GM12878 (cell line): ENCODE results near the gene NDUFAB1. TPM values are rescaled to one million over a fixed set of nuclear protein-coding genes. Genes with fewer than 3 reads are reported as not detected.

Experiments
- BHLHE40 ChIP-seq, 2 experiments: fragments of 450-650 bp in 1 of 2; IDR thresholded peaks; 2 replicates each; pipeline ENCODE4 v1.6.1; 2011 to 2017; ENCODE audit warnings: low read depth in 2 of 2, borderline replicate concordance in 1 of 2, improper control_type of control experiment in 1 of 2, low read length in 1 of 2, mild to moderate bottlenecking in 1 of 2
- BRCA1 ChIP-seq: IDR thresholded peaks from 2 replicates; pipeline ENCODE4 v1.6.1; 2011; ENCODE audit warnings: low read depth, low read length, improper control_type of control experiment
- CBX3 ChIP-seq: fragments of 200-600 bp; sonication (generic); IDR thresholded peaks from 2 replicates; pipeline ENCODE4 v1.6.1; 2016; ENCODE audit warnings: low read depth, borderline replicate concordance
- CBX5 ChIP-seq: sonication (generic); IDR thresholded peaks from 2 replicates; pipeline ENCODE4 v1.6.1; 2016; ENCODE audit warnings: low read depth, moderate library complexity, mild to moderate bottlenecking, inconsistent platforms
- EED ChIP-seq: sonication (generic); IDR thresholded peaks from 2 replicates; pipeline ENCODE4 v1.6.1; 2016; ENCODE audit warnings: antibody characterized with exemption, low read depth
- HDGF ChIP-seq: fragments of 450-650 bp; IDR thresholded peaks from 2 replicates; pipeline ENCODE4 v1.6.1; 2016; ENCODE audit warnings: antibody characterized with exemption
- NFYA ChIP-seq: IDR thresholded peaks from 2 replicates; pipeline ENCODE4 v1.6.1; 2011; ENCODE audit warnings: low read depth, mild to moderate bottlenecking, low read length, improper control_type of control experiment, borderline replicate concordance
- NR2F1 ChIP-seq: fragments of 450-650 bp; conservative IDR thresholded peaks from 2 replicates; pipeline ENCODE4 v1.6.1; 2017; ENCODE audit warnings: mild to moderate bottlenecking
- POLR2A ChIP-seq: IDR thresholded peaks from 2 replicates; pipeline ENCODE4 v1.6.1; 2011; ENCODE audit warnings: low read depth, mild to moderate bottlenecking, low read length
- SREBF1 ChIP-seq: IDR thresholded peaks from 2 replicates; pipeline ENCODE4 v1.6.1; 2012; ENCODE audit warnings: mild to moderate bottlenecking, low read length
- polyA plus RNA-seq, 11 experiments: library from polyadenylated mRNA; depleted of rRNA in 4 of 11; unstranded in 6 of 11; stranded (reverse) in 5 of 11; fragments of >200 nt; fragmentation: Nextera tagmentation in 4 of 11; fragmentation: Illumina TruSeq in 1 of 11; extraction: Ambion mirVana in 4 of 11; extraction: Trizol in 1 of 11; gene quantifications; 1 replicate in 1 of 11; 2 replicates in 10 of 11; pipeline versions ENCODE4 v1.2.1 to v1.2.3, GENCODE V29; 2011 to 2016; ENCODE audit warnings: inconsistent platforms in 2 of 11, missing spikeins in 2 of 11, low read depth in 1 of 11
- total RNA-seq, 4 experiments: library from RNA; depleted of rRNA in 3 of 4; stranded (reverse); fragments of >200 nt in 3 of 4; fragmentation: Illumina TruSeq in 1 of 4; extraction: Trizol in 1 of 4; gene quantifications; 2 replicates each; pipeline versions ENCODE4 v1.2.1 to v1.2.3, GENCODE V29; 2013 to 2021
- TF ChIP-seq, protein P1 (sequence below): fragments of 450-650 bp; IDR thresholded peaks from 2 replicates; pipeline ENCODE4 v1.6.1; 2016; ENCODE audit warnings: mild to moderate bottlenecking
- TF ChIP-seq, protein P2 (sequence below), 3 experiments: IDR thresholded peaks in 2 of 3; conservative IDR thresholded peaks in 1 of 3; 2 replicates each; pipeline ENCODE4 v1.5.1; 2011; ENCODE audit warnings: low read depth in 3 of 3, low read length in 3 of 3, mild to moderate bottlenecking in 3 of 3, control low read depth in 2 of 3, moderate library complexity in 2 of 3, inconsistent platforms in 1 of 3, mixed read lengths in 1 of 3; ENCODE audit not compliant: control insufficient read depth in 2 of 3, insufficient read depth in 1 of 3; ENCODE audit errors: extremely low read depth in 1 of 3

NDUFAB1 gene
- total and polyA plus RNA-seq, 10 of the 15 experiments (the other 5 are each of a cell fraction or from before 2014, with no cell fraction given): 79.9 to 584 (median 231) TPM

DNA sequence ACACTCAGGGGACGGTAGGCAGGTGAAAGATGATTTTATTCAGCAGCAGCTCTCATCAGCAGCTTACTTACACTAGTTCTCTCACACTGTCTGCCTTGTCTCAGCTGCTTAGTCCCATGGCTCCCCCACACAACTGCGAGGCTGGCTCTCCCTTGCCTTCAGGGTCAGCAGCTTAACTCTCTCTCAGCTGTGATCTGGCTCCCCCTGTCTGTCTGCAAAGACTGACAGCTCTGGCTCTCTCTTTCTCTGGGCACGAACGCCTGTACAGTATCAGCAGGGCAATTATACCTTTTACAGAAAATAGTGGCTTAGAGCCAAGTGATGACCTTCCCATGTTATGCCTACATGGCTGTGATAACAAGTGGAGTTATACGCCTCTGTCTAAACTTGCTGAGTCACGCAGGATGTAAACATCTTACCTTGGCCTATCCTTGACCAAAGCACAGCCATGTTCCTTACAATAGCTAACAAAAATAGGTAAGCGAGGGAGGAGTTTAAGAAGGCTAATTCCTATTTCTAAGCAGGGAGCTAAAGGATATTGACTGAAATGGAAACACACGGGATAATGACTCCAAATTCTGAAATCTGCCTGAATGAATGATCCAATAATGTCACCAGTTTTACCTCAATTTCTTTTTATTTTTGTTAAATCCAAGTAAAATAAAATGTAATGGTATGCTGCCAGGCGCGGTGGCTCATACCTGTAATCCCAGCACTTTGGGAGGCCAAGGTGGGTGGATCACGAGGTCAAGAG is 1.1 kb upstream of the NDUFAB1 start (continued):
- TF ChIP-seq, protein P1, sequence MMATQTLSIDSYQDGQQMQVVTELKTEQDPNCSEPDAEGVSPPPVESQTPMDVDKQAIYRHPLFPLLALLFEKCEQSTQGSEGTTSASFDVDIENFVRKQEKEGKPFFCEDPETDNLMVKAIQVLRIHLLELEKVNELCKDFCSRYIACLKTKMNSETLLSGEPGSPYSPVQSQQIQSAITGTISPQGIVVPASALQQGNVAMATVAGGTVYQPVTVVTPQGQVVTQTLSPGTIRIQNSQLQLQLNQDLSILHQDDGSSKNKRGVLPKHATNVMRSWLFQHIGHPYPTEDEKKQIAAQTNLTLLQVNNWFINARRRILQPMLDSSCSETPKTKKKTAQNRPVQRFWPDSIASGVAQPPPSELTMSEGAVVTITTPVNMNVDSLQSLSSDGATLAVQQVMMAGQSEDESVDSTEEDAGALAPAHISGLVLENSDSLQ: peak; percentile 78
- TF ChIP-seq HDGF: no peak
- TF ChIP-seq BRCA1: no peak
- no peak for TF ChIP-seq NR2F1
- no peak for TF ChIP-seq CBX3
- TF ChIP-seq POLR2A: no peak
- no peak for TF ChIP-seq EED
- TF ChIP-seq, protein P2, sequence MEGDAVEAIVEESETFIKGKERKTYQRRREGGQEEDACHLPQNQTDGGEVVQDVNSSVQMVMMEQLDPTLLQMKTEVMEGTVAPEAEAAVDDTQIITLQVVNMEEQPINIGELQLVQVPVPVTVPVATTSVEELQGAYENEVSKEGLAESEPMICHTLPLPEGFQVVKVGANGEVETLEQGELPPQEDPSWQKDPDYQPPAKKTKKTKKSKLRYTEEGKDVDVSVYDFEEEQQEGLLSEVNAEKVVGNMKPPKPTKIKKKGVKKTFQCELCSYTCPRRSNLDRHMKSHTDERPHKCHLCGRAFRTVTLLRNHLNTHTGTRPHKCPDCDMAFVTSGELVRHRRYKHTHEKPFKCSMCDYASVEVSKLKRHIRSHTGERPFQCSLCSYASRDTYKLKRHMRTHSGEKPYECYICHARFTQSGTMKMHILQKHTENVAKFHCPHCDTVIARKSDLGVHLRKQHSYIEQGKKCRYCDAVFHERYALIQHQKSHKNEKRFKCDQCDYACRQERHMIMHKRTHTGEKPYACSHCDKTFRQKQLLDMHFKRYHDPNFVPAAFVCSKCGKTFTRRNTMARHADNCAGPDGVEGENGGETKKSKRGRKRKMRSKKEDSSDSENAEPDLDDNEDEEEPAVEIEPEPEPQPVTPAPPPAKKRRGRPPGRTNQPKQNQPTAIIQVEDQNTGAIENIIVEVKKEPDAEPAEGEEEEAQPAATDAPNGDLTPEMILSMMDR (IDR thresholded peaks at IDR 0.05 in 2 of 3, conservative IDR thresholded peaks at IDR 0.05 in 1 of 3; ENCODE audit: control insufficient read depth in 2 of 3, extremely low read depth in 1 of 3, insufficient read depth in 1 of 3, low read depth in 3 of 3, low read length in 3 of 3): peak; percentile 26 to 60 (median 48); a peak in 5 of 6 replicates
- no peak for TF ChIP-seq CBX5
- no peak for TF ChIP-seq NFYA
- TF ChIP-seq BHLHE40 (IDR thresholded peaks at IDR 0.05; ENCODE audit: borderline replicate concordance in 1 of 2, low read depth in 2 of 2, low read length in 1 of 2): no peak
- TF ChIP-seq SREBF1: no peak
